ENCODE measurements around the gene SNRPB2.

- no peak for TF ChIP-seq POLR2A (IDR thresholded peaks at IDR 0.05)
- TF ChIP-seq, protein P1, sequence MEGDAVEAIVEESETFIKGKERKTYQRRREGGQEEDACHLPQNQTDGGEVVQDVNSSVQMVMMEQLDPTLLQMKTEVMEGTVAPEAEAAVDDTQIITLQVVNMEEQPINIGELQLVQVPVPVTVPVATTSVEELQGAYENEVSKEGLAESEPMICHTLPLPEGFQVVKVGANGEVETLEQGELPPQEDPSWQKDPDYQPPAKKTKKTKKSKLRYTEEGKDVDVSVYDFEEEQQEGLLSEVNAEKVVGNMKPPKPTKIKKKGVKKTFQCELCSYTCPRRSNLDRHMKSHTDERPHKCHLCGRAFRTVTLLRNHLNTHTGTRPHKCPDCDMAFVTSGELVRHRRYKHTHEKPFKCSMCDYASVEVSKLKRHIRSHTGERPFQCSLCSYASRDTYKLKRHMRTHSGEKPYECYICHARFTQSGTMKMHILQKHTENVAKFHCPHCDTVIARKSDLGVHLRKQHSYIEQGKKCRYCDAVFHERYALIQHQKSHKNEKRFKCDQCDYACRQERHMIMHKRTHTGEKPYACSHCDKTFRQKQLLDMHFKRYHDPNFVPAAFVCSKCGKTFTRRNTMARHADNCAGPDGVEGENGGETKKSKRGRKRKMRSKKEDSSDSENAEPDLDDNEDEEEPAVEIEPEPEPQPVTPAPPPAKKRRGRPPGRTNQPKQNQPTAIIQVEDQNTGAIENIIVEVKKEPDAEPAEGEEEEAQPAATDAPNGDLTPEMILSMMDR (IDR thresholded peaks at IDR 0.05) = no peak
Observed at GRCh38 chr20:16710781-16711180, 19.0 kb upstream of the SNRPB2 start.
